Activated CD8-positive, alpha-beta T cell treated with anti-CD3 and anti-CD28 coated beads for 36 hours (primary cell): ENCODE results near the gene GRM1. TPM values are rescaled to one million over a fixed set of nuclear protein-coding genes. Genes with fewer than 3 reads are reported as not detected.
"Not testable (repeated sequence)": the region's sequence is repeated elsewhere in the genome, so short reads cannot be mapped to it uniquely, and the experiment has no call there.

ENCODE experiments used
- ATAC-seq: fragments of 200-7000 bp; cut with Tn5 transposase; one replicate; pipeline ENCODE4 v1.10.0; 2021; ENCODE audit warnings: mild to moderate bottlenecking, moderate library complexity
- CTCF ChIA-PET: fragments of 350-600 bp; sonication (Branson Sonifier 250); formaldehyde crosslinking; loops from one replicate; lab custom pipeline; 2021; ENCODE audit warnings: antibody characterized with exemption; lab: Charles Lee
- POLR2A ChIA-PET: fragments of 350-600 bp; sonication (Branson Sonifier 250); formaldehyde crosslinking; loops from one replicate; lab custom pipeline; 2021; ENCODE audit warnings: antibody characterized with exemption; lab: Charles Lee
- DNase-seq: peaks from one replicate; pipeline ENCODE4 v3.0.0-alpha.2; 2020
- H3K27ac Mint-ChIP-seq: one replicate; pipeline ENCODE4 v1.8.0; 2021; ENCODE audit warnings: mild to moderate bottlenecking, mixed read lengths
- H3K27me3 Mint-ChIP-seq: one replicate; pipeline ENCODE4 v1.8.0; 2021; ENCODE audit warnings: mixed read lengths
- H3K36me3 Mint-ChIP-seq: one replicate; pipeline ENCODE4 v1.8.0; 2021; ENCODE audit warnings: low read depth, mixed read lengths
- H3K4me1 Mint-ChIP-seq: one replicate; pipeline ENCODE4 v1.8.0; 2021; ENCODE audit warnings: low read depth, mixed read lengths
- H3K4me3 Mint-ChIP-seq: one replicate; pipeline ENCODE4 v1.8.0; 2021; ENCODE audit warnings: mild to moderate bottlenecking, moderate library complexity, mixed read lengths
- H3K9me3 Mint-ChIP-seq: one replicate; pipeline ENCODE4 v1.8.0; 2021; ENCODE audit warnings: mixed read lengths
- intact Hi-C: fragments of 100-400 bp; cut with micrococcal nuclease; formaldehyde crosslinking; loops from one replicate; pipeline ENCODE4 v1.10.0; 2022
- total RNA-seq, 2 experiments: library from RNA; stranded (reverse); gene quantifications; one replicate each; pipeline ENCODE4 v1.2.3, GENCODE V29; 2021
- TF ChIP-seq, protein P1 (sequence below): fragments of 200-600 bp; IDR thresholded peaks from one replicate; pipeline ENCODE4 v1.8.0; 2022; ENCODE audit warnings: antibody characterized with exemption, mild to moderate bottlenecking

The GRM1 gene
- total RNA-seq, 2 experiments from 2014 or later: not detected

DNA sequence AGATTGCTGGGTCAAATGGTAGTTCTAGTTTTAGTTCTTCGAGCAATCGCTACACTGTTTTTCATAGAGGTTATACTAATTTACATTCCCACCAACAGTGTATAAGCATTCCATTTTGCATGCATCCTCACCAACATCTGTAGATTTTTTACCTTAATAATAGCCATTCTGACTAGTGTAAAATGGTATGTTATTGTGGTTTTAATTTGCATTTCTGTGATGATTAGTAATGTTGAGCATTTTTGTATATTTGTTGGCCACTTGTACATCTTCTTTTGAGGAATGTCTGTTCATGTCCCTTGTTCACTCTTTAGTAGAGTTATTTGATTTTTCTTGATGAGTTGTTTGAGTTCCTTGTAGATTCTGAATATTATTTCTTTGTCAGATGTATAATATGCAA is 236.2 kb downstream of the GRM1 start:
- no peaks in the 10 kb centered on the region for H3K27me3 Mint-ChIP-seq
- H3K4me1 Mint-ChIP-seq: no peaks in the 10 kb centered on the region
- DNase-seq (no peak), ATAC-seq (no peak)
- intact Hi-C loops: no loop called here
- TF ChIP-seq, protein P1, sequence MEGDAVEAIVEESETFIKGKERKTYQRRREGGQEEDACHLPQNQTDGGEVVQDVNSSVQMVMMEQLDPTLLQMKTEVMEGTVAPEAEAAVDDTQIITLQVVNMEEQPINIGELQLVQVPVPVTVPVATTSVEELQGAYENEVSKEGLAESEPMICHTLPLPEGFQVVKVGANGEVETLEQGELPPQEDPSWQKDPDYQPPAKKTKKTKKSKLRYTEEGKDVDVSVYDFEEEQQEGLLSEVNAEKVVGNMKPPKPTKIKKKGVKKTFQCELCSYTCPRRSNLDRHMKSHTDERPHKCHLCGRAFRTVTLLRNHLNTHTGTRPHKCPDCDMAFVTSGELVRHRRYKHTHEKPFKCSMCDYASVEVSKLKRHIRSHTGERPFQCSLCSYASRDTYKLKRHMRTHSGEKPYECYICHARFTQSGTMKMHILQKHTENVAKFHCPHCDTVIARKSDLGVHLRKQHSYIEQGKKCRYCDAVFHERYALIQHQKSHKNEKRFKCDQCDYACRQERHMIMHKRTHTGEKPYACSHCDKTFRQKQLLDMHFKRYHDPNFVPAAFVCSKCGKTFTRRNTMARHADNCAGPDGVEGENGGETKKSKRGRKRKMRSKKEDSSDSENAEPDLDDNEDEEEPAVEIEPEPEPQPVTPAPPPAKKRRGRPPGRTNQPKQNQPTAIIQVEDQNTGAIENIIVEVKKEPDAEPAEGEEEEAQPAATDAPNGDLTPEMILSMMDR: no peak
- H3K27ac Mint-ChIP-seq: no peak overlapping the region
- ChIA-PET CTCF (no interaction called here), POLR2A (no interaction called here)
- peaks cover 10% of the 10 kb centered on the region for H3K9me3 Mint-ChIP-seq
- no peaks in the 10 kb centered on the region for H3K36me3 Mint-ChIP-seq
- no peak overlapping the region for H3K4me3 Mint-ChIP-seq

DNA sequence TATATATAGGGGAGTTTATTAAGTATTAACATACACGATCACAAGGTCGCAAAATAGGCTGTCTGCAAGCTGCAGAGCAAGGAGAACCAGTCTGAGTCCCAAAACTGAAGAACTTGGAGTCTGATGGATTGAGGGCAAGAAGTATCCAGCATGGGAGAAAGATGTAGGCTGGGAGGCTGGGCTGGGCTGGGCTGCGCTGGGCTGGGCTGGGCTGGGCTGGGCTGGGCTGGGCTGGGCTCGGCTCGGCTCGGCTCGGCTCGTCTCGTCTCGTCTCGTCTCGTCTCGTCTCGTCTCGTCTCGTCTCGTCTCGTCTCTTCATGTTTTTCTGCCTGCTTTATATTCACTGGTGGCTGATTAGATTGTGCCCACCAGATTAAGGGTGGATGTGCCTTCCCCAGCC is 238.6 kb downstream of the GRM1 start:
- ChIA-PET CTCF (no interaction called here), POLR2A (no interaction called here)
- TF ChIP-seq, protein P1: no peak
- Mint-ChIP-seq H3K9me3 (peaks cover 10% of the 10 kb centered on the region), H3K27me3 (no peaks in the 10 kb centered on the region), H3K4me3 (no peak overlapping the region), H3K27ac (no peak overlapping the region), H3K4me1 (no peaks in the 10 kb centered on the region), H3K36me3 (no peaks in the 10 kb centered on the region)
- intact Hi-C loops: no loop called here
- DNase-seq (no peak), ATAC-seq (no peak)

DNA sequence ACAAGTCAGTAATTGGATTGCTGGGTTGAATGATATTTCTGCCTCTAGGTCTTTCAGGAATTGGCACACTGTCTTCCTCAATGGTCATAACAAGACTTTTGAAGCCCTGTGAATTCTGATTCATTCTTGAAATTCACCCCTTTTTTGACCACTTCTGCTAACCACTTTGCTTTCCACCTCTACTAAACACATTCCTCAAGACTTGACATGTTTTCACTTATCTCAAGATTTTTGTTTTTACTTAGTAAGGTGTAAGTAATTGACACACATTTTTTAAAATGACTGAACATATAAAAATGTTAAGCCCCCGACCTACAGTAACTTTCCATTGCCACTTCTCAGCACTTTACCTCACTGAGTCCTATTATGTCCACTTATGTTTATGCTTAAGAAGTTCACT is 239.1 kb downstream of the GRM1 start:
- no peak overlapping the region for H3K27ac Mint-ChIP-seq
- DNase-seq (no peak), ATAC-seq (no peak)
- no peaks in the 10 kb centered on the region for H3K27me3 Mint-ChIP-seq
- no peak overlapping the region for H3K4me3 Mint-ChIP-seq
- no peaks in the 10 kb centered on the region for H3K4me1 Mint-ChIP-seq
- H3K9me3 Mint-ChIP-seq: peaks cover 10% of the 10 kb centered on the region
- no peaks in the 10 kb centered on the region for H3K36me3 Mint-ChIP-seq
- CTCF ChIA-PET: no interaction called here
- intact Hi-C loops: no loop called here
- TF ChIP-seq, protein P1: no peak
- POLR2A ChIA-PET: no interaction called here

DNA sequence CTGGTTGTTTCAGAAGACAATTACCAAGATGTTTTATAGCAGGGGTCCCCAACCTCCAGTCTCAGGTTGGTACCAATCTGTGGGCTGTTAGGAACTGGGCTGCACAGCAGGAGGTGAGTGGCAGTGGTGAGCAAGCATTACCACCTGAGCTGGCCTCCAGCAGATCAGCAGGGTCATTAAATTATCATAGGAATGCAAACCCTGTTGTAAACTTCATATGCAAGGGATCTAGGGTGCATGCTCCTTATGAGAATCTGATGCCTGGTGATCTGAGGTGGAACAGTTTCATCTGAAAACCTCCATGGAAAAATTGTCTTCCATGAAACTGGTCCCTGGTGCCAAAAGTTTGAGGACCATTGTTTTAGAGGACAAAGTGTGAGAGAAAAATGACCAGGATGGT is 240.6 kb downstream of the GRM1 start:
- H3K4me1 Mint-ChIP-seq: no peaks in the 10 kb centered on the region
- no peak overlapping the region for H3K4me3 Mint-ChIP-seq
- H3K27ac Mint-ChIP-seq: no peak overlapping the region
- TF ChIP-seq, protein P1: no peak
- no peaks in the 10 kb centered on the region for H3K36me3 Mint-ChIP-seq
- ATAC-seq (no peak), DNase-seq (no peak)
- intact Hi-C loops: no loop called here
- POLR2A ChIA-PET: no interaction called here
- CTCF ChIA-PET: no interaction called here
- H3K27me3 Mint-ChIP-seq: no peaks in the 10 kb centered on the region
- H3K9me3 Mint-ChIP-seq: peaks cover 9% of the 10 kb centered on the region

DNA sequence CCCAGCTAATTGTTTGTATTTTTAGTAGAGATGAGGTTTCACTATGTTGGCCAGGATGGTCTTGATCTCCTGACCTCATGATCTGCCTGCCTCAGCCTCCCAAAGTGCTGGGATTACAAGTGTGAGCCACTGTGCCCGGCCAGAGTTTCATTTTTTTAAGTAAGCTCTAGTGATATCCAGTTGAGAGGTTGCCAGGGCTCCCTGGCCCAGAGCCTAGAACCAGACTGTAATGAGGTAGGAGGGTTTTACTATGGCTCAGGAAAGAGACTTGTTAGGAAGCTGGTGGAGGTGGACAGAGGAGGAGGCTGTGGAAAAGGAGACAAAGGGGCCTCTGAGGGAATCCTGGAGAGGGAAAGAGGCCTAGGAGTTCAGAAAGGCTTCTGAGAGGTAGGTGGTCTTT is 242.3 kb downstream of the GRM1 start:
- intact Hi-C loops: not testable (repeated sequence)

DNA sequence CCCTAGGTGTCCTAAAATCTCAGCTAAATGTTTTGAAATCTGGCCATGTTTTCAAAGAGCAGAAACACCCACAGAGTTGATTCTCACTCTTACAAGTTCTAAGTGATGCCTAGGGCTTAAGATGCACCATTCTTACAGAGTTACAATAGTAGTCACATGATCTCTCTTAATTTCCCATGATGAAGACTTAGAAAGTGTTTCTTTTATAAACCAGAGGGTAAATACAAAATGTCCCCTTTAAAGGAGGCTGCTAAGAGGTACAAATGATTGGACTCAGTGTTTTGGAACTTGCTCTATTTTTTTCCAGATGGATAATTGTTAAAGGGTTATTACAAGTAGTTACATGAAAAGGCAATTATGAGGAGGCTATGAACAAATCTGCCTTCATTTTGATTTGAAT is 244.6 kb downstream of the GRM1 start:
- Mint-ChIP-seq H3K27me3 (no peaks in the 10 kb centered on the region), H3K36me3 (no peaks in the 10 kb centered on the region), H3K27ac (no peak overlapping the region), H3K4me3 (no peak overlapping the region), H3K9me3 (no peaks in the 10 kb centered on the region), H3K4me1 (no peaks in the 10 kb centered on the region)
- TF ChIP-seq, protein P1: no peak
- ChIA-PET CTCF (no interaction called here), POLR2A (no interaction called here)
- intact Hi-C loops: no loop called here
- no peak for DNase-seq
- ATAC-seq: no peak

More for the DNA sequence above, 242.3 kb downstream of the GRM1 start:
- H3K36me3 Mint-ChIP-seq, H3K9me3 Mint-ChIP-seq, H3K27me3 Mint-ChIP-seq, H3K4me1 Mint-ChIP-seq, H3K4me3 Mint-ChIP-seq, H3K27ac Mint-ChIP-seq, DNase-seq, ATAC-seq, CTCF ChIA-PET: not testable (repeated sequence)
- POLR2A ChIA-PET: interaction anchor here (0.9 kb wide), 1 partner anchor 55 kb away, joined by 3 read pairs; no protein-coding TSS in a partner anchor
